GM18861 (cell line): Measurements from ENCODE around the gene TAS1R3.

Source experiments
- ATAC-seq: cut with Tn5 transposase; IDR thresholded peaks from one replicate; pipeline ENCODE4 v1.9.1; 2021; ENCODE audit not compliant: unreplicated experiment

Gene TAS1R3

DNA sequence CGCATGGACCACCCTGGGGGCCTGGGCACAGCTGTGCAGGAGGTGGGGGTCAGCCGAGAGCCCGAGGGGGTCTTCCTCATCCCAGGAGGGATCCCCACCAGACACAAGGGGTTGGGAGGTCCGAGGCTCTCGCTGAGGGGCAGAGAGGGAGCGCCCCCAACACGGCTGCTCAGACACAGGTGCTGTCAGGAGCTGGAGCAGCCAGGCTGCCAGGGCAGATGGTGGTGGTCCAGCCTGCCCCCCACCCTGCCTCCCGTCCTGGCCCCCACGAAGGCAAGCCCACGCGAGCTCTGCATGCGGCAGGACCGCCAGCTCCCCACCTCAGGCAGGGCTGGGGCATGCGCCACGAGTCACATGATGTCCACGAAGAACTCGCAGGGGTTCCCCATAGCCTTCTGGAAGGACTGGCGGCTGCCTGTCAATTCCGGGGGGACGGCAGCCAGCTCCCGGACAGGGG, 4.7 kb downstream of the TAS1R3 start:
- no peak for ATAC-seq

DNA sequence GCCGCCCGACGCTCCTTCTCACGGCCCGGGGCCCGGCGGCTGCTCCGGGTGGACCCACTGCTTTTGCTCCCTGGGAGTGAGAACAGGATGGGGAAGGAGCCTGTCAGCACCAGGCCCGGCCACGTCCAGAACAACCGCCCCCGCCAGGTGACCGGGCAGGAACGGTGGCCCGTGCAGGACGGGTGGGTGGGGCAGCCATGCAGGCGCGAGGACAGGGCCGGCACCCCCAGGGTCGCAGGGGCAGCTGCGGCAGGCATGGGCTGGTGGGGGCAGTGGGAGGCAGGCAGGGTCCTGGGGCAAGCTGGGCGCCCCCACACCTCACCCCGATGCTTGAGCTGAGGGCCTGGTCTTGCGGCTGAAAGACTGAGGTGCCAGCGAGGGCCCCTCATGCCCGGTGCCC, 5.4 kb downstream of the TAS1R3 start:
- ATAC-seq, result no peak

DNA sequence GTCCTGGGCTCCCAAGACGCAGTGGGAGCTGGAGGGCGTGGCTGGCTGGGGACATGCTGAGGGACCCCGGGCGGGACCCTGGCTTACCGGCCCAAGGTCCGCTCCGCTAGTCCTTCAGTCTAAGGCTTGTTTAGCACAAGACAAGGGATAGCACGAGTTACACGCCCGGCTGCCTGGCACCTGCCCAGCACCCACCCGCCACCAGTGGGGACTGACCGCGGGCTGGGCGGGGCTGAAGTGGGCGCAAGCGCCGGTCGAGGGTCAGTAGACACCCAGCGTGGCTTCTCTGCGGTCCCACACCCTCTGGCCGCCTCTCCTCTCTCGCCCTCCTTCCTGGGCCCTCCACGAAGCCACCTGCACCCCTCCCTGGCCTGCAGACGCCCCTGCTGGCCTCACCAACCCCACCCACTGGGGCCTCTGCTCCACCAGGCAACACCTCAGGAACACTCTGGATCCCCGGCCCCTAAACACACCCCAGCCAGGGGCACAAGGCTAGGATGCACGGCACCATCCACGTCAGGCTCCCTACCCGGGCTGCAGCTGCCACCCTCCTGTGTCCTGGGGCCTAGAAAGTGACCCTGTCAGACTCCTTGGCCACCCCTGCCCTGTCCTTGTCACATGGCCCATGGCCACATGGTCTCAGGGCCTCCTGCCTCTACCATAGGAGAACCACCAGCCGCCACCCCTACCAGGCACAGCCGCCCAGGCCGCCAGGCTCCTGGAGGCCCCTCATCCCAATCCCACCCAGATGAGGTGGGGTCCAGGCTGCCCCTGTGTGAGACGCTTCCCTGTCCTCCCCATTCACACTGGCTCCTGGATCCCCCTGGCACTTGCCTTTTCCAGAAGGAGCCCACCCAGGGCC, 6.1 kb downstream of the TAS1R3 start:
- no peak for ATAC-seq

DNA sequence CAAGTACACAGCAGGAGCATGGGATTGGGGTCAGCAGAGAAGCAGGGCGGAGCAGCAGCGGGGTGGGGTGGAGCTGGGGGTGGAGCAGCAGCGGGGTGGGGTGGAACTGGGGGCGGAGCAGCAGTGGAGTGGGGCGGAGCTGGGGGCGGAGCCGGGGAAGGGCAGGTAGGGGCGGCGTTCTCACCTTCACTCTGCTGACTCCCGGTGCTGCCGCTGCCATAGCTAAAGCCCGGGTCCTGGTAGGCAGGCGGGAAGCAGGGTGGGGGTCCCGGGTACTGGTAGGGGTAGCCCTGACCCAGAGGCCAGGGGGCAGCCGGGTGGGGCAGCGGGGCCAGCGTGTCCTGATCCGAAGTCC, 6.7 kb downstream of the TAS1R3 start:
- ATAC-seq, result no peak

DNA sequence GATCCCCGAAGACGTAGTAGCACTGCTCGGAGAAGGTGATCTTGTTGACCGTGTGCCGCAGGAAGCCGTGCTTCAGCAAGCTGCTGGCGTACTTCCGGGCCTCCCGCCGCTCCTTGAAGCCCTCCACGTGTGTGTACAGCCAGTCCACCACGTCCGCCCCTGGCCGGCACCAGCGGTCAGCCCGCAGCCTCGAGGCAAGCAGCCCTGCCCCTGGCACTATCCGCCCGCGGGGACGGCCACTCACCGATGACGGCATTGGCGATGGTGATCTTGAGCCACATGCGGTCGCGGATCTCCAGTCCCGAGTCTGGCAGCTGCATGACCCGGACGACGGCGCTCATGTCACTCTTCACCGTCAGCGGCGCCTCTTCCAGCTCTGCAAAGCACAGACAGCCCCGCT, 7.2 kb downstream of the TAS1R3 start:
- no peak for ATAC-seq

DNA sequence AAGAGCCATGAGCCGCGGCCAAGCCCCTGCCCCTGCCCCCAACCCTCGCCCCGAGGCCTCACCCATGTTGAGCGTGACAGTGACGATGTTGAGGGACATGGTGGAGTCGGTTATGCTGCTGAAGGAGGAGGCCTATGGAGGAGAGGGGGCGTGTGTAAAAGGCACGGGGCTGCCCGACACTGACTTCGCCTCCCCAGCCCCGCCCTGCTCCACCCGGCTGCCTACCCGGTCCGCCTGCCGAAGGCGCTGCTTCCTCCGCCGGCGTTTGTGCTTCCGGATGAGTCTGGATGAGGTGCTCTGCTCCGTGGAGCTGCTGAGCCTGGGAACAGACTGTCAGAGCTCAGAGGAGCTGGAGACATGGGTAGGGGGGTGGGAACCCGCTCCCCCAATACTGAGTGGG, 9.1 kb downstream of the TAS1R3 start:
- ATAC-seq, result no peak

DNA sequence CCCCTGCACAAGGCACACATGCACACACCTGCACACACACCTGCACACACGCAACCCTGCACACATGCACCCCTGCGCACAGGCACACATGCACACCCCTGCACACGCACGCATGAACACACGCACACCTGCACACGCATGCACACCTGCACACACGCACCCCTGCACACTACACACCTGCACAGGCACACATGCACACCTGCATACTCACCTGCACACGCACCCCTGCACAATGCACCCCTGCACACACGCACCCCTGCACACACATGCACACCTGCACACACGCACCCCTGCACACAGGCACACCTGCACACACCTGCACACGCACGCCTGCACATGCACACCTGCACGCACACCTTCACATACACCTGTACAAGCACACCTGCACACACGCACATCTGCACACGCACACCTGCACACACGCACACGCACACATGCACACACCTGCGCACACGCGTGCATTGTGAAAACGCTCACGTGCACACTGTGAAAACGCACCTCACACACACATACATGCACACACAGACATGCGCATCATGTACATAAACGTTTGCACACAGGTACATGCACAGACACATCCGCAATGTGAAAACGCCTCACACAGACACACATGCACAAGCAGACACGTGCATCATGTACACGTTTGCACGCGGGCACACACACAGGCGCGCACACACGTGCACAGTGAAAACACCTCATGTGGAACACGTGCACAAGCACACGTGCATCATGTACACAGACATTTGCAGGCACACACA, 9.9 kb downstream of the TAS1R3 start:
- no peak for ATAC-seq

DNA sequence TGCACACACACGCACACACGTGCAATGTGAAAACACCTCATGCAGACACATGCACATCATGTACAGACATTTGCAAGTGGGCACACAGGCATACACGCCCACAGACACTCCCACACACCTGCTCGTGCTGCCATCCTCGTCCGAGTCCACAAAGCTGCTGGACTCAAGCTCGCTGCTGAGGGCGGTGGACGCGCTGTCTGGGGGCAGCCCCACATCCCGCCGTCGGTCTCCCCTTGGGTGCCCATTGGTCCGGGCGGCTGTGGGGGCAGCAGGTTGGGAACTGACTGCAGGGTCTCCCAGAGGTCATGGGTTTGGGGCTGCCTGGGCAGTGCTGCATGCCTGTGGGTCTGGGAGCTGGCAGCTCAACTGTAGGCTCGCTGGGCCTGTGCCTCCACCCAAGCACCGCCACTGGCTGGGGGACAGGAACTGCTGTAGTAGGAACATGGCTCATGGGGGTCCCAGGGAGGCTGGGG, 10.5 kb downstream of the TAS1R3 start:
- no peak for ATAC-seq

DNA sequence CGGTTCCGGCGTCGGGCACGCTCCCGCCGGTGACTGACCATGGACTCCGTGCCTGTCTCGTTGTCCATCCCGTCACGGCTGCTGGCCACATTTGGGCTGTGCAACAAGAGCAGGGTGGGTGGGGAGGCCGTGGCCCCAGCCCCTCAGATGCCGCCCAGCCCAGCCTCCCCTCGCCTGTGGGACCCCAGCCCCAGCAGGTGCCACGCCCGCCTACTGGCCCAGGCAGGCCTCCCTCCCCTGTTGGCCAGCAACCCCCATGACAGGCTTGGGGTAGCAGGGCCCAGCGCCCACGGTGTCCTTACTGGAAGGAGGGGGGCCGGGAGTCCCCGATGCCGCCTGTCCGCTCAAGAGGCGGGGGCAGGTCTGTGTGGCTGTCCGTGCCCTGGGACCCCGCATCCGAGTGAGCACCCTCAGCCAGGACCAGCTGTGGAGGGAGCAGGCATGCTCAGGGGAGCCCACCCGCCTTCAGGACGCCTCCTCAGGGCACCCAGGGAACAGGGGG, 11.0 kb downstream of the TAS1R3 start:
- ATAC-seq, result no peak

DNA sequence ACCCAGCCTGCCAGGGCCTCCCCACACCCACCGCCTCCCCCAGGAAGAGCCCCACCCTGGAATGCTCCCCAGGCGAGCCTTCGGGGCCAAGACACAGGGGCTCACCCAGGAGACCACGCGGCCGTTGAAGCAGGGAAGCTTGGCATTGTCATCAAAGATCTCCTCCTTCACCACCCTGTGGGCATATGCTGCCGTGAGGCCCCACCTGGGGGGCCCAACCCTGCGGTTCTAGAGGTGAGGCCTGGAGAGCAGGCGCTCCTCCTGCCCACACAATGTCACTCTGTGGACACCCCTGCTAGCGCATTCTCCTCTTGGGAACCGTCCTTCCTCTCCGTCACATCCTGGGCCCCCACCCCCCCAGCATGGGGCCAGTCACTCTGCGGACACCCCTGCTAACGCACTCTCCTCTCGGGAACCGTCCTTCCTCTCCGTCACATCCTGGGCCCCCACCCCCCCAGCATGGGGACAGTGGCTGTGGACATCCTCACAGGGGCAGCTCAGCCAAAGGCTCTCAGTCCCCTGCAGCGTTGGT, 11.6 kb downstream of the TAS1R3 start:
- ATAC-seq, result no peak

DNA sequence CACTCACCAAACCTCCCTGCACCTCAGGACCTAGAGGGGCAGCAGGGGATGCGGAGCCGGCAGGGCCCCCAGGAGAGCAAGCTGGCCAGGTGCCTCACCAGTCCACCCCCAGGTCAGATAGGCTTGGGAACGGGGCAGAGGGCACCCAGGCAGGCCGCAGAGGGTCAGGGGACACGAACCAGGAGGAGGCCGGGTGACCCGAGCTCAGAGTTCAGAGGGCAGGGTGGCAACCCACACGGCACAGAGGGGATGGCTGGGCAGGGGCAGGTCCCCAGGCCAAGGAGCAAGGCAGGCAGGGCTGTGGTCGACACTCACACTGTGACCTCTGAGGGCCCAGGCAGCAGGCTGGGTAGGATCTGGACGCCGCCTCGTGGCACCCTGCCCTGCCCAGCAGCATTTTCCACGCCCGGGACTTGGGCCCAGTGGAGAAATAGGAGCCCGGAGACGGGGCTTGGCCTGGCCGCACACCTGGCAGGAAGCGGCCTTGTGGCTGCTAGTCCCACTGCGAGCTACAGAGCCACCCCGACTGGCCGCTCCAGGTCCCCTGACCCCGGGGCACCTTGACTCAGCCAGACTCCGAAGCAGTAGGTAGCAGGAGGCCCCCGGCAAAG, 12.8 kb downstream of the TAS1R3 start:
- no peak for ATAC-seq

DNA sequence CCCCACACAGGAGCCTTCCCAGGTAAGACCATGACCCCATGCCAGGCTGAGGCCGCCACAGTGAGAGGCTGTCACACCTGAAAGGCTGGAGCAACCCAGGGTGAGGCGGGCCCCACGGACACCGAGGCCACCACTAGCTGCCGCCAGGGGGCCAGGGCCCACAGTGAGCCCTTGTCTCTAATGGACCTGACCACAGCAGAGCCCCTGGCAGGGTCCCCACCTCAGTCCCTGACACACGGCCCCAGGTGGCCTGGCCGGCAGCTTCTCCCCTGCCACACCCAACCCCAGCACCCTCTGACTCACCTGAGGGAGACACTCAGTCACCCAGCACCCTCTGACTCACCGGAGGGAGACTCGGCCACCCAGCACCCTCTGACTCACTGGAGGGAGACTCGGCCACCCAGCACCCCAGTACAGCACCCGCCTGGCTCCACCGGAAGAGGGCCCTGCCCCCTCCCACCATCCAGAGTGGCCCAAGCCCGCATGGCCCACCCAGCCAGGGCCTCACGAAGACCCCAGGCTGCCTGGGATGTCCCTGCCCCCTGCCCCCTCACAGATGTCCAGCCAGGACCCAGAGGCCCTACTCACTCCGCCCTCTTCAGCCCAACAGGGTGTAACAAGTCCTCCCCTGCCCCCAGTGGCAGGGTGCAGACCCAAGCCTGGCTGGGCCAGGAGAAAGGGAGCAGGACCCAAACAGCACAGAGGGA, 13.7 kb downstream of the TAS1R3 start:
- ATAC-seq, result no peak

DNA sequence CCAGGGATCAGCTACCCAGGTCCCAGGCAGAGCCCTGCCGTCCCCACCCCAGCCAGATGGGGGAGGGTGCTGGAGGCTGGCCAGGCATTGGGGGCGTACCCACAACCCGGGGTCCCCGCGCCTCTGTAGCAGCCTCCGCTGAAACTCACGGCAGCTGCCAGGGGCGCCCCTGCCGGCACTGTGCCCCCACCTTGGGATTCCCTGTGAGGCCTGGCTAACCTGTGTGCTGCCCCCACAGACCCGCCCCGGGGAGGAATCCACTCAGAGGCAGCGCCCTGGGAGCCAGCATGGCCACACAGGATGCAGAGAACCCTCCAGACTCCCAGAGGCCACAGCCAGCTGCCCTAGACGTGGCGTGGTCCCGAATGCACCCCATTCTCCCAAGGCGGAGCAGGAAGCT, 14.3 kb downstream of the TAS1R3 start:
- no peak for ATAC-seq

DNA sequence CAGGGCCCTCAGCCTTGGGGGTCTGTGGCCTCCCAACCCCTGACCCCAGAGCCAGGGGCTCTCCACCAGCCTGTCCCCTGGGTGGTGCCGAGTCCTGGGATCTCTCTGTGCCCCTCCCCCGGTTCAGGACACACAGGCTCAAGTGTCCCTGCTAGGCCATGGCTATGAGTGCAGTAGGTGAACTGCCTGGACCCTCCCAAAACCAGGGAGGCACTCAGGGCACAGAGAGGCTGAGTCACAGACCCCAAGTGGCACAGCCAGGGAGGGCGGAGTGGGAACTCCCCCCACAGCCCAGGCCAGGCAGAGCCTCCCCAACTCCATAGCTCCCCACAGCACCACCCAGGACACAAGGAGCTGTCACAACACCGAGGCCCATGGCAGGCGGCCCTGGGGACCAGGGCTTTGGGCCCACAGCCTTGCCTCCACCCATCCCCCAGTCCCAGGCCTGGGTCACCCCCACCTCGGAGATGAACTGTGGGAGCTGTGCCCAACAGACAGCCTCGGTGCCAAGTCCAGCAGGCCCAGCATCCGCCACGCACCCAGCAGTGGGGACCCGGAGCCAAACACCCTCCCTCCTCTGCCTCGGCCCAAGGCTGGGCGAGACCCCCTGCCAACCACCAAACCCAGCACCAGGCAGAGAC, 14.9 kb downstream of the TAS1R3 start:
- no peak for ATAC-seq

DNA sequence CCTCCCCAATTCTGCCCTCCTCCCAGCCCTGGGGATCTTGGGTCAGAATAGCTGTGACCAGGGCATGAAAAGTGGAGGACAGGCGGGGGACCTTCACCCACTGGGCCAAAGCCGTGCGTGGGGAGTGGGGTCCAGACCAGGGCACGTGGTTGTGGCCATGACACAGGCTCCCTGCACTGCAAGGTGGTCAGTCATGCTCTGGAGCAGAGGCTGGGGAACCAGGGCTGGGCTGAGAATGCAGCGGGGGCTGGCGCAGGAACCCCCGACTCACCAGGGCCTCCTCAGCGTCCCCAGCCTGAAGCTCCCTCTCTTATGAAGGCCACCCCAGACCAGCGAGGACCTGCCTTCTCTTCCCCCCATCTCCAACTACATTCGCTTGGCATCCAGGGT, 15.4 kb downstream of the TAS1R3 start:
- no peak for ATAC-seq

DNA sequence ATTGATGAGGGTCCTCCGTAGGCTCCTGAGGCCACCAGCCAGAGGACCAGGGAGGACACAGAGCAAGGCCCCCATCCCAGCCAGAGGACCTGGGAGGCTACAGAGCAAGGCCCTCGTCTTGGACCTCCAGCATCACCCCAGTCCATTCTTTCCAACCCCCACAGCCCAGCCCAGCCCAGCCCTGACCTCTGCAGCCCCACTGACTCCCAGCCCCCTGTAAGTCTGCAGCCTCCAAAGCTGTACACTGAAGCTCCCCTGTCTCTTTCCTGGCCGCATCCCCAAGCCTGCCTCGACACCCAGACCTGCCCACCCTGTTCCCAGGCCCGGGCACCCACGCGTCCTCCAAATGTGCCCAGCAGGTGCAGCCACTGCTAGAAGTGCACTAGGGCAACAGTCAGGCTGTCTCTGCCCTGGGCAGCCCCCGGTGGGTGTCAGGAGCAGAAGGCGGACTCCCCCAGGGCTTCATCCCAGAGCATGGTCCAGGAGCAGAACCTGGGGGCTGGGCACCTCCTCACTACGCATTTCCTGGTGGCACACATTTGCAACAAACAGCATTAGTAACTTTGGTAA, 16.0 kb downstream of the TAS1R3 start:
- ATAC-seq, result no peak

DNA sequence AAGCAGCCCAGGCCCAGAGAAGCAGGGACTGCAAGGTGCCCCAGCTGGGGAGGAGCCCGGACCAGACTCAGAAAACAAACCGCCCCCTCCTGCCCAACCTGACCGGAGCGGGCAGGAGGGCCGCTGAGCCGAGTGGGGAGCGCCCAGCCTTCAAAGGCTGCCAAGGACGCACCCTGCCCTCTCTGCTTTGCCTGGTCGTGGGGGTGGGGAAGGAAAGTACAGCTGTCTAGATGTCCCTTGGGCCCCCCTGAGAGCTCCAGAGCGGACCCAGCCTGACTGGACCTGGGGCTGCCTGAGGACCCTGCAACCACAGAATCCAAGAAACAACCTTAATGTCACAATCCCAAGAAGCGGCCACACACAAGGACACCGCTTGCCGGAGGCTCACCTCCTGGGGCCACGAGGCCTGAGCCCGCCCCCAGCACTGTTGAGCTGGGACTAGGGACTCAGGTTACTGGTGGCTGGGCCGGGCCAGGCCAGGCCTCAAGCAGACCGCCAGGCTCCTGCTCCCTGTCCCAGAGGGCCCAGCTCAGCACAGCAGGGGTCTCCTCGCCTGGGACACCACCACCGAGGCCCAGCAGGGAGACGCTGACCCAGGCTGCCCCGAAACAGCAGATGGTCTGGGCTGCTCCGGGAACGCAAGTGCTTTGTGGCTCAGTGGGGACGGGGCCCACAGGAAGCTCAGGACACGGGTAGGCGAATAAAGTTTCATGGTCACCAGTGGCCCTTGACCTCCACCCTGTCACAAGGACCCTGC, 16.8 kb downstream of the TAS1R3 start:
- no peak for ATAC-seq

DNA sequence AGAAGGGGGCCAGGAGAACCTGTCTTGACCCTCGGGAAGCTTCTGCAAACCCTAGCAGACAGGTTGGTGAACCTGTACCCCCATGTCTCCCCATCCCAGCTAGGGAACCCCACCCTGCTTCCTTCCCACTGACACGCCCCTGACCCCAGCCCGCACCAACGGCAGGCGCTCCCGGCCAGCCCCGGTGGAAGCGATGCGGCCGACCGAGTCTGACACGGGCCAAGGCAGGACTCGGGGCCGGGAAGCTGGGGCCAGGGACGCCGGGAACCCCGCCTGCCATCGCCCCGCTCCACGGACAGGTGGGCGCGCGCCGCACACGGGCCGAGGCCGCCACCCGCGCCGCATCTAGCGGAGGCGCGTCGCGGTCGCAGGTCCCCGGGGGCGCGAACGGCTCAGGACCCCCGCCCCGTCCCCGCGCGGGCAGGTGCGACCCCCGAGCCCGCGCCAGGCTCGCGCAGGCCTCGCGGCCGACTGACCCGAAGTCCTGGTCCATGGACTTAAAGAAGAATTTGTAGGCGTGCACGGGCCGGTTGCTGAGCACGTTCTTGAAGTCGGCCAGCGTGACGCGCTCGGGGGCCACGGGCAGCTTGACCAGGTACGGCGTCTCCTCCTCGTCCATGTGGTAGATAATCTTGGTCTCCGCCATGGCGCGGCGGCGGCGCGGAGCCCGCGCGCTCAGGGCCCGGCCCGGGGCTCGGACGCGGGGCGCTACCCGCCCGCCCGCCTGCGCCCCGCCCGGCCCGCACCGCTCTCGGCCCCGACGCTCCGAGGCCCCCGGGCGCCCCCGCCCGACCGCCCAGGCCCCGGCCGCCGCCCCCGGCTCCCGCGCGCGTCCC, 17.6 kb downstream of the TAS1R3 start:
- peak; percentile 2 for ATAC-seq
